Endodermal cell (in vitro differentiated cells): Measurements from ENCODE around the gene TMEM164. TPM values are rescaled to one million over a fixed set of nuclear protein-coding genes. Genes with fewer than 3 reads are reported as not detected.

ENCODE experiments used
- DNase-seq: peaks from one replicate; pipeline ENCODE4 v3.0.0-alpha.2; 2017
- H3K27ac ChIP-seq: 2 replicates; pipeline ENCODE4 v1.5.1; 2013; ENCODE audit warnings: mild to moderate bottlenecking, low read depth, low read length, moderate library complexity
- H3K27me3 ChIP-seq: 2 replicates; pipeline ENCODE4 v1.6.1; 2013; ENCODE audit warnings: mild to moderate bottlenecking, low read length, moderate library complexity; ENCODE audit not compliant: insufficient read depth, control insufficient read depth, poor library complexity, severe bottlenecking
- H3K36me3 ChIP-seq: 2 replicates; pipeline ENCODE4 v1.7.0; 2013; ENCODE audit warnings: mild to moderate bottlenecking, low read length, moderate library complexity; ENCODE audit not compliant: control insufficient read depth, insufficient read depth
- H3K4me1 ChIP-seq: one replicate; pipeline ENCODE4 v1.7.0; 2013; ENCODE audit warnings: low read length; ENCODE audit not compliant: control insufficient read depth, insufficient read depth
- H3K4me3 ChIP-seq: 2 replicates; pipeline ENCODE4 v1.5.1; 2013; ENCODE audit warnings: mild to moderate bottlenecking, low read length, moderate library complexity
- H3K9ac ChIP-seq: 2 replicates; pipeline ENCODE4 v1.6.1; 2013; ENCODE audit warnings: mild to moderate bottlenecking, low read length, moderate library complexity; ENCODE audit not compliant: poor library complexity, severe bottlenecking; ENCODE audit errors: extremely low read depth
- H3K9me3 ChIP-seq: 2 replicates; pipeline ENCODE4 v1.6.1; 2013; ENCODE audit warnings: mild to moderate bottlenecking, low read length, moderate library complexity; ENCODE audit not compliant: control insufficient read depth
- H3K27ac Mint-ChIP-seq: 2 replicates; pipeline ENCODE4 v1.8.0; 2020; ENCODE audit warnings: mixed read lengths
- H3K27me3 Mint-ChIP-seq: 2 replicates; pipeline ENCODE4 v1.8.0; 2021; ENCODE audit warnings: mild to moderate bottlenecking, mixed read lengths; ENCODE audit not compliant: insufficient read depth
- H3K36me3 Mint-ChIP-seq: 2 replicates; pipeline ENCODE4 v1.8.0; 2020; ENCODE audit warnings: low read depth, mixed read lengths
- H3K4me1 Mint-ChIP-seq: 2 replicates; pipeline ENCODE4 v1.8.0; 2020; ENCODE audit warnings: mixed read lengths
- H3K4me3 Mint-ChIP-seq: 2 replicates; pipeline ENCODE4 v1.8.0; 2020; ENCODE audit warnings: mild to moderate bottlenecking, moderate library complexity, mixed read lengths
- H3K9me3 Mint-ChIP-seq: 2 replicates; pipeline ENCODE4 v1.8.0; 2020; ENCODE audit warnings: mild to moderate bottlenecking, mixed read lengths
- CTCF ChIP-seq: fragments of 200-600 bp; sonication (generic); conservative IDR thresholded peaks from 2 replicates; pipeline ENCODE4 v1.5.0; 2021; ENCODE audit warnings: antibody characterized with exemption, mild to moderate bottlenecking
- WGBS, 2 experiments: methylation state at CpG; one replicate each; pipeline versions ENCODE4 v1.1.5 to v1.1.7; 2013; ENCODE audit warnings: missing lambda C conversion rate in 2 of 2, mixed read lengths in 1 of 2; ENCODE audit not compliant: insufficient coverage in 1 of 2, insufficient read length in 1 of 2; 5-methylcytosine and 5-hydroxymethylcytosine counted together
- total RNA-seq, 2 donors: library from RNA; stranded (reverse); fragmentation: NEBNext Ultra II Directional in 1 of 2; extraction: Animal tissue kit (Norgen Biotek cat#: 25700) in 1 of 2; gene quantifications; 2 replicates in 1 of 2; 3 replicates in 1 of 2; pipeline ENCODE4 v1.2.1, GENCODE V29; 2021

The TMEM164 gene
- total RNA-seq, 2 donors from 2014 or later: 30.4 to 50.7 TPM

GRCh38 chrX:110139172-110139571 lies 136.3 kb downstream of the TMEM164 start:
- no peak overlapping the region for H3K9ac ChIP-seq
- no peaks in the 10 kb centered on the region for H3K36me3 ChIP-seq
- Mint-ChIP-seq H3K27me3 (no peaks in the 10 kb centered on the region), H3K27ac (no peak overlapping the region), H3K4me1 (peaks cover under 1% of the 10 kb centered on the region), H3K36me3 (no peaks in the 10 kb centered on the region), H3K9me3 (no peaks in the 10 kb centered on the region), H3K4me3 (no peak overlapping the region)
- H3K27ac ChIP-seq: no peak overlapping the region
- no peaks in the 10 kb centered on the region for H3K4me1 ChIP-seq
- WGBS, 2 experiments: 50% methylated on average over 1 of the region's 1 CpG; no CpG with 5 or more reads in 1 of the 2 experiments
- H3K9me3 ChIP-seq: no peaks in the 10 kb centered on the region
- H3K4me3 ChIP-seq: no peak overlapping the region
- DNase-seq: peak; percentile 58
- H3K27me3 ChIP-seq: no peaks in the 10 kb centered on the region
- no peak for TF ChIP-seq CTCF

DNA sequence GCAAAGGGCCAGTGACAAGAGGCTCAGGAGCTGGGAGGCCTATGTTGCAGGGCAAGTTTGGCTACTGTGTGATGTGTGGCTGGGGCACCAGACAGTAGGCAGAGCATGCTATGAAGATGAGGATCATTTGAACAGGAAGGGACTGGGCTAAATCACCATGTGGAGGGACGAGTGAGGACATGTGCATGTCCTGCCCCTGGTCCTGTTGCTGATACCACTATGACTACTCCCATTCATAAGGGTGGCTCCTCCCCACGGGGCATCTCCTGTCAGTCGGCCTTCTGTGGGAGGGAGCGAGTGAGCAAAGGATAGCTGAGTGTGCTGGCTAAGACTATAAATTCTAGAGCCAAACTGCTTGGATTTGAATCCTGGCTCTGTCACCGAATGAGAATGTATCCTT lies 139.2 kb downstream of the TMEM164 start:
- Histone ChIP-seq H3K27me3 (no peaks in the 10 kb centered on the region), H3K27ac (no peak overlapping the region), H3K9me3 (no peaks in the 10 kb centered on the region), H3K4me1 (no peaks in the 10 kb centered on the region), H3K4me3 (no peak overlapping the region), H3K36me3 (no peaks in the 10 kb centered on the region), H3K9ac (no peak overlapping the region)
- Mint-ChIP-seq H3K4me3 (no peak overlapping the region), H3K27me3 (no peaks in the 10 kb centered on the region), H3K36me3 (no peaks in the 10 kb centered on the region), H3K27ac (no peak overlapping the region), H3K4me1 (peaks cover 20% of the 10 kb centered on the region), H3K9me3 (no peaks in the 10 kb centered on the region)
- 80 to 89% methylated on average over 1 to 5 of the region's 5 CpGs for WGBS, 2 experiments
- no peak for TF ChIP-seq CTCF
- DNase-seq: no peak

- Histone ChIP-seq H3K9ac (no peak overlapping the region), H3K27ac (no peak overlapping the region), H3K4me3 (no peak overlapping the region), H3K9me3 (no peaks in the 10 kb centered on the region), H3K27me3 (no peaks in the 10 kb centered on the region), H3K36me3 (no peaks in the 10 kb centered on the region), H3K4me1 (no peaks in the 10 kb centered on the region)
- no peaks in the 10 kb centered on the region for H3K9me3 Mint-ChIP-seq
- 84 to 87% methylated on average over 3 to 5 of the region's 6 CpGs for WGBS, 2 experiments
- H3K4me1 Mint-ChIP-seq: peaks cover 20% of the 10 kb centered on the region
- H3K4me3 Mint-ChIP-seq: no peak overlapping the region
- DNase-seq: peak; percentile 14
- H3K27ac Mint-ChIP-seq: no peak overlapping the region
- TF ChIP-seq CTCF: no peak
- H3K27me3 Mint-ChIP-seq: no peaks in the 10 kb centered on the region
- no peaks in the 10 kb centered on the region for H3K36me3 Mint-ChIP-seq
Measured at GRCh38 chrX:110143454-110144210, 140.7 kb downstream of the TMEM164 start.
